Putamen (tissue), 1 donor: Measurements from ENCODE around the gene AIMP2.
"Not testable (repeated sequence)": the region's sequence is repeated elsewhere in the genome, so short reads cannot be mapped to it uniquely, and the experiment has no call there.

ENCODE experiments used
- DNase-seq: peaks from one replicate; pipeline ENCODE4 v3.0.0-alpha.2; 2016; ENCODE audit warnings: low spot score

Gene AIMP2

DNA sequence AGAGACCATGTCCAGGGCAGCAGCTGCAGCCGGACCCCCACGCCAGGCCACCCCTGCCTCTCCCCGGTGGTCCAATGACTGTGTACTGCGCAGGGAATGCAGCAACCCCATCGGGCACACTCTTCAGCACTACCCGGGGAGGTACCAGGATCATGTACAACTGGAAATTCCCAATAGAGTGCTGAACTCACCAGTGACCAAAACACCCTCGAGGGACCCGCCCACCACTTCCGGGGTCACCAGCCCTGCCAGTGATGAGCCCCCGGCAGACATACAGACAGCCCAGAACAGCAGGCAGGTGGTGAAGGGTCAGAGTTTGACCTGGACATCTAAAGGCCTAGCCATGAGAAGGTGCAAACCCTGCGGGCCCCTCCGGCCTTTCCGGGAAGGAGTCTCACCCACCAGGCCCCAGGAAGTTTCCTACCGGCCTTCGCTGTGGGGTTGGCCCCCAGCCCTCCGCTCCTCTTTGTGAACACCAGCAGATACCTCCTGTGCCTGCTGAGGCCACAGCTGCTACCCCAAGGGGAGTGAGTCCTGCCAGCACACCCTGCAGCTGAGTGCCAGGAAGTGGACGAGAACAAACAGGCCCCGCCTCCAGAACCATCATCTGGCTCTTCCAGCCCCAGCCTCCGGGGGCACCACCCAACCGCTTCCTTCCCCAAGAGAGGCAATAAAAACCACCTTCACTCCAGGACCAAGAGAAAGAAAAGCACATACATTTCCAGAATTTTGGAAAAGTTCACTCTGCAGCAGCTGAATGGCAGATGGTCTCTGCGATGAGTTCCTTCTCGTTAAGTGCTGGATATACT is 17.1 kb downstream of the AIMP2 start:
- peak; percentile 19 for DNase-seq

GRCh38 chr7:6026820-6027311 is 17.8 kb downstream of the AIMP2 start:
- DNase-seq = no peak

DNA sequence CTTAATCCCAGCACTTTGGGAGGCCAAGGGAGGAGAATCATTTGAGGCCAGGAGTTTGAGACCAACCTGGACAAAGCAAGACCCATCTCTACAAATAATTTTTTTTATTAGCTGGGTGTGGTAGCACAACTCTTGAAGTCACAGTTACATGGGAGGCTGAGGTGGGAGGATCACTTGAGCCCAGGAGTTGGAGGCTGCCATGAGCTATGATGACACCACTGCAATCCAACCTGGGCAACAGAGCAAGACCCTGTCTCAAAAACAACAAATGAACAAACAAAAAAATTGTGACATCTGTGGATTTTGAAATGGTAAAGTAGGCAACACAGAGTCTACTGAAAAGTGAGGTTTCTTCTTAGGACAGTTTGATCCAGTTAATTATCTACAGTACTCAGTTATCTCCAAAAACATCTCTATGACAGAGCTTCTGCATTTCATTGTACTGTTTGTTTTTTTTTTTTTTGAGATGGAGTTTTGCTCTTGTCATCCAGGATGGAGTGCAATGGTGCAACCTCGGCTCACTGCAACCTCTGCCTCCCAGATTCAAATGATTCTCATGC is 18.8 kb downstream of the AIMP2 start:
- DNase-seq = no peak

GRCh38 chr7:6028563-6028962 is 19.5 kb downstream of the AIMP2 start:
- DNase-seq = no peak

- DNase-seq = no peak
Observed at GRCh38 chr7:6030988-6031387, 21.9 kb downstream of the AIMP2 start, which contains the start of gene ANKRD61. Gene ANKRD61 (plus strand): TSS chr7:6031376. CDS start chr7:6031376, 0 bp downstream.

- no peak for DNase-seq
Observed at GRCh38 chr7:6031567-6031966, 22.5 kb downstream of the AIMP2 start.

DNA sequence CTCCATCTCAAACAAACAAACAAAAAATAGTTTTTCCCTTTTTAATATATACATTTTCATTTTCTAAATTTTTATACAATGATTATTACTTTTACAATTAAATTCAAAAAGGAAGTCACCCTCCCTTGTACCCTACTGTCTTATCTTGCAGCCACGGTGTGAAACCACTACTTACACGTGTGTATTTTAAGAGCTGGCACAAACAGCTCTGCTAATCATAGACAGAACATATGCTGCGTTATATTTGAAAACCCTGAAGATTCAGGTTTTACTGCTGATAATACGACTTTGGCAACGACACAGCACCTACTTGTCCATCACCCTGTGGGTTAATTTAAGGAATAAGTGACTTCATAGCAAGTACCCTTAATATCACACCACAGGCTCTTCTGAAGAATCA is 23.1 kb downstream of the AIMP2 start:
- DNase-seq = no peak

GRCh38 chr7:6032641-6033040 is 23.6 kb downstream of the AIMP2 start:
- DNase-seq = no peak

DNA sequence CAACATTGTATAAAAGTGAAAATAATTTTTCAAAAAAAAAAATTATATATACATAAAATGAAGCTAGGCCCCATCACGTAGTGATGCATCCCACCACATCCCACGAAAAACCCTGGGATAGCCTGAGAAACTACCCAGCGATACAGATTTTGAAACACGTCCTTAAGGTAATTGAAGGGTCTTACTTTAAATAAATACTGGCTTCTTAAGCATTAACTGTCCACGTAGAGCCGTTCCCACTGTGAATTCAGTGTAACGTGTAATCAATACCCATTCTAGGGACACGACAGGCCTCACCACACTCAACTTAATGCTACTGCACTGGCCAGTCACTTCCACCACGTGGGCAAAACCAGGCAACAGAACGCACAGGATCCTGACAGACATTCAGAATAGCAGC is 26.1 kb downstream of the AIMP2 start:
- DNase-seq = no peak

GRCh38 chr7:6035686-6036085 is 26.6 kb downstream of the AIMP2 start:
- DNase-seq = no peak

- no peak for DNase-seq
Observed at GRCh38 chr7:6049780-6050179, 40.7 kb downstream of the AIMP2 start.

GRCh38 chr7:6051185-6051584 is 42.1 kb downstream of the AIMP2 start:
- DNase-seq = not testable (repeated sequence)

DNA sequence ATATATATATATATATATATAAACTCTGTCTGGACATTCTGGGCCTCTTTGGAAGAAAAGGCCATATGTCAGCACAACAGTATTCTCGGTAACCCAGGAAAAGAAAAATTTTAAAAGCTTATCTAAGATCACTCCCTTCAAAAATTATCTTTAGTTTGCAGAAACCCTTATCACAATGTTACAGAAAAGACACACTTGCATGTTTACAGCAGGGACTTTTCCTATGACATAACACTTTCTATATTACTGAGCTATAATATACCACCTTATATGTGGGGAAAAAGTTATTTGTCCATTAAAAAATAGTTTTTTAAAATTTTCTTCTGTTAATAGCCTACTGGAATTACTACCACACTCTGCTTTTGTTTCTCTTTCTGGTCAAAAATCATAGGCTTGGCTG is 47.5 kb downstream of the AIMP2 start:
- no peak for DNase-seq

- DNase-seq = no peak
Observed at GRCh38 chr7:6057316-6058129, 48.5 kb downstream of the AIMP2 start.

DNA sequence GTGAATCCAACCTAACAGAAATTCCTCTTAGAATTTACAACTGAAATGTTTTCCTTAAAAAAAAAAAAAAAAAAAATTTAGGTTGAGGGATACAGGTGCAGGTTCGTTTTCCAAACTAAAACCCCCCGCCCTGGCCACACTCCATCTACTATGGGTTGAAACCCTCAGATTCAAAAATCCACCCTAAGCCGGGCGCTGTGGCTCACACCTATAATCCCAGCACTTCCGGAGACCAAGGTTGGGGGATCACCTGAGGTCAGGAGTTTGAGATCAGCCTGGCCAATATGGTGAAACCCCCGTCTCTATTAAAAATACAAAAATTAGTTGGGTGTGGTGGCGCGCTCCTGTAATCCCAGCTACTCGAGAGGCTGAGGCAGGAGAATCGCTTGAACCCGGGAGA is 50.9 kb downstream of the AIMP2 start:
- DNase-seq = not testable (repeated sequence)

- no peak for DNase-seq
Observed at GRCh38 chr7:6071406-6071805, 62.3 kb downstream of the AIMP2 start.
